ENCODE results near the gene SLC49A3. TPM values are rescaled to one million over a fixed set of nuclear protein-coding genes. Genes with fewer than 3 reads are reported as not detected.
A peak's percentile ranks its signal among the peaks of the same experiment; 100 is the strongest.

SLC49A3 gene
- total RNA-seq, 2 experiments from 2014 or later = 0.22 to 0.91 TPM

DNA sequence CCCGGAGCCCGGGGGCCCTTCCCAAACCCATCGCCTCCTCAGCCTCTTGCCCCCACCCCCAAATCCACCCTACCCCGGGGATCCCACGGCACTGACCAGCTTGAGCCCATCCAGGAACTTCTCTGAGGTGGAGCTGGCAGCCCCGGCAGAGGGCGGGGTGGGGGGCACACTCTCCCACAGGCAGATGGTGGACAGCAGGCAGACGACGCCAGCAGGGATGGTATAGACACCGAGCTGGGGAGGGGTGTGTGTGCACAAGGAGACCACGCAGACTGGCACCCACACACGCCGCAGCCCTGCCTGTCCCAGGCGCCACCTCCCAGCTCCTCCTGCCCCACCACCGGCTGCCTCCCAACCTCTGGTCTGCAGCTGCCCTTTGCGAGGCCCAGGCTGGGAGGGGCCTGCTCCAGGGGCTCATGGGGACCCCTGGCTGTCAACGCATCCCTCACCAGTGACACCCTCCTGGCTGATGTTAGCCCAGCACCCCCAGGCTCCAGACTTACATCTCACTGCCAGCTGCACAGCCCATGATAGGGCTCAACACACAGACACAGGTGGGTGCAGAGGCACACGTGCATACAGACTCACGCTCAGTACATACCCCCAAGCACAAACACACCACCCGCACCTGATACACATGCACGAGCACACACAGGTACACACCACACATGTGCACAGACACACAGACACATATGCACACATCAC is 4.2 kb downstream of the SLC49A3 start:
- H3K27me3 ChIP-seq (ENCODE audit: control insufficient read depth in 1 of 2, insufficient read depth in 2 of 2, low read length in 2 of 2) = peaks cover 6 to 17% of the 10 kb centered on the region in 2 experiments
- H3K4me1 Mint-ChIP-seq (ENCODE audit: low read depth) = no peaks in the 10 kb centered on the region
- H3K27ac Mint-ChIP-seq = no peak overlapping the region
- peaks cover 16% of the 10 kb centered on the region for H3K27me3 Mint-ChIP-seq
- H3K9me3 ChIP-seq (ENCODE audit: control insufficient read depth in 1 of 2, insufficient read depth in 1 of 2, low read length in 2 of 2) = peaks cover 0 to 11% of the 10 kb centered on the region in 2 experiments
- H3K4me3 Mint-ChIP-seq = peak overlapping the region; percentile 11
- H3K4me3 ChIP-seq (ENCODE audit: low read length) = no peak overlapping the region
- peak in 1 of 14 experiments; percentile 29 for DNase-seq
- H3K9me3 Mint-ChIP-seq = no peaks in the 10 kb centered on the region
- H3K36me3 Mint-ChIP-seq (ENCODE audit: low read depth) = no peaks in the 10 kb centered on the region
- ATAC-seq (ENCODE audit: poor library complexity) = no peak
- H3K36me3 ChIP-seq (ENCODE audit: insufficient read depth, low read length) = no peaks in the 10 kb centered on the region
- peaks cover 41% of the 10 kb centered on the region for H3K4me1 ChIP-seq (ENCODE audit: insufficient read depth, low read length)
- TF ChIP-seq, protein P1, sequence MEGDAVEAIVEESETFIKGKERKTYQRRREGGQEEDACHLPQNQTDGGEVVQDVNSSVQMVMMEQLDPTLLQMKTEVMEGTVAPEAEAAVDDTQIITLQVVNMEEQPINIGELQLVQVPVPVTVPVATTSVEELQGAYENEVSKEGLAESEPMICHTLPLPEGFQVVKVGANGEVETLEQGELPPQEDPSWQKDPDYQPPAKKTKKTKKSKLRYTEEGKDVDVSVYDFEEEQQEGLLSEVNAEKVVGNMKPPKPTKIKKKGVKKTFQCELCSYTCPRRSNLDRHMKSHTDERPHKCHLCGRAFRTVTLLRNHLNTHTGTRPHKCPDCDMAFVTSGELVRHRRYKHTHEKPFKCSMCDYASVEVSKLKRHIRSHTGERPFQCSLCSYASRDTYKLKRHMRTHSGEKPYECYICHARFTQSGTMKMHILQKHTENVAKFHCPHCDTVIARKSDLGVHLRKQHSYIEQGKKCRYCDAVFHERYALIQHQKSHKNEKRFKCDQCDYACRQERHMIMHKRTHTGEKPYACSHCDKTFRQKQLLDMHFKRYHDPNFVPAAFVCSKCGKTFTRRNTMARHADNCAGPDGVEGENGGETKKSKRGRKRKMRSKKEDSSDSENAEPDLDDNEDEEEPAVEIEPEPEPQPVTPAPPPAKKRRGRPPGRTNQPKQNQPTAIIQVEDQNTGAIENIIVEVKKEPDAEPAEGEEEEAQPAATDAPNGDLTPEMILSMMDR (IDR thresholded peaks at IDR 0.05) = no peak
- ChIA-PET POLR2A (no interaction called here), CTCF (no interaction called here)
- intact Hi-C loops (cut with DNase I, micrococcal nuclease) = no loop called here
- H3K27ac ChIP-seq (ENCODE audit: low read depth in 1 of 2, low read length in 2 of 2) = no peak overlapping the region

- Histone ChIP-seq H3K27me3 (ENCODE audit: control insufficient read depth in 1 of 2, insufficient read depth in 2 of 2, low read length in 2 of 2) (peaks cover 6 to 12% of the 10 kb centered on the region in 2 experiments), H3K36me3 (ENCODE audit: insufficient read depth, low read length) (no peaks in the 10 kb centered on the region), H3K9me3 (ENCODE audit: control insufficient read depth in 1 of 2, insufficient read depth in 1 of 2, low read length in 2 of 2) (peaks cover 0 to 11% of the 10 kb centered on the region in 2 experiments), H3K27ac (ENCODE audit: low read depth in 1 of 2, low read length in 2 of 2) (no peak overlapping the region), H3K4me3 (ENCODE audit: low read length) (no peak overlapping the region), H3K4me1 (ENCODE audit: insufficient read depth, low read length) (peaks cover 41% of the 10 kb centered on the region)
- ATAC-seq (ENCODE audit: poor library complexity) = peak; percentile 37
- intact Hi-C loops (cut with DNase I, micrococcal nuclease) = no loop called here
- Mint-ChIP-seq H3K27me3 (peaks cover 16% of the 10 kb centered on the region), H3K27ac (no peak overlapping the region), H3K4me1 (ENCODE audit: low read depth) (no peaks in the 10 kb centered on the region), H3K36me3 (ENCODE audit: low read depth) (no peaks in the 10 kb centered on the region), H3K9me3 (no peaks in the 10 kb centered on the region), H3K4me3 (no peak overlapping the region)
- ChIA-PET POLR2A (no interaction called here), CTCF (interaction anchor here (0.8 kb wide), 1 partner anchor 10 kb away, joined by 4 read pairs; the partner anchor contains the start of gene ATP5ME)
- peak in 5 of 14 experiments; percentile 20 to 70 (median 42) for DNase-seq
- TF ChIP-seq, protein P1 (IDR thresholded peaks at IDR 0.05) = no peak
Measured at GRCh38 chr4:683982-684622, 4.8 kb downstream of the SLC49A3 start.

- TF ChIP-seq, protein P1 (IDR thresholded peaks at IDR 0.05) = no peak
- Mint-ChIP-seq H3K36me3 (ENCODE audit: low read depth) (no peaks in the 10 kb centered on the region), H3K9me3 (no peaks in the 10 kb centered on the region), H3K4me1 (ENCODE audit: low read depth) (no peaks in the 10 kb centered on the region), H3K4me3 (no peak overlapping the region), H3K27ac (no peak overlapping the region), H3K27me3 (peaks cover 16% of the 10 kb centered on the region)
- POLR2A ChIA-PET = no interaction called here
- CTCF ChIA-PET = interaction anchor here (0.8 kb wide), 1 partner anchor 10 kb away, joined by 4 read pairs; the partner anchor contains the start of gene ATP5ME
- H3K9me3 ChIP-seq (ENCODE audit: control insufficient read depth in 1 of 2, insufficient read depth in 1 of 2, low read length in 2 of 2) = peaks cover 0 to 11% of the 10 kb centered on the region in 2 experiments
- ATAC-seq (ENCODE audit: poor library complexity) (peak; percentile 26), DNase-seq (peak in 1 of 14 experiments; percentile 26)
- no peak overlapping the region for H3K27ac ChIP-seq (ENCODE audit: low read depth in 1 of 2, low read length in 2 of 2)
- H3K36me3 ChIP-seq (ENCODE audit: insufficient read depth, low read length) = no peaks in the 10 kb centered on the region
- peaks cover 36% of the 10 kb centered on the region for H3K4me1 ChIP-seq (ENCODE audit: insufficient read depth, low read length)
- peaks cover 5 to 8% of the 10 kb centered on the region in 2 experiments for H3K27me3 ChIP-seq (ENCODE audit: control insufficient read depth in 1 of 2, insufficient read depth in 2 of 2, low read length in 2 of 2)
- intact Hi-C loops (cut with DNase I, micrococcal nuclease) = no loop called here
- no peak overlapping the region for H3K4me3 ChIP-seq (ENCODE audit: low read length)
Measured at GRCh38 chr4:683247-683897, 5.6 kb downstream of the SLC49A3 start.
